HFF-Myc (cell line): Measurements from ENCODE around the gene C1QL4.

Experiments used
- DNase-seq: peaks from one replicate; pipeline ENCODE4 v3.0.0-alpha.2; 2011; ENCODE audit warnings: low read depth; ENCODE audit errors: extremely low read depth
- H3K4me3 ChIP-seq: replicated peaks from 2 replicates; pipeline ENCODE4 v1.5.1; 2011; ENCODE audit warnings: low read depth, mild to moderate bottlenecking, control low read depth, low read length
- CTCF ChIP-seq: IDR thresholded peaks from 2 replicates; pipeline ENCODE4 v1.5.1; 2012; ENCODE audit warnings: mild to moderate bottlenecking, low read depth, low read length, control low read depth; ENCODE audit errors: missing control alignments

Gene C1QL4

GRCh38 chr12:49297695-49298060 lies 39.3 kb downstream of the C1QL4 start:
- DNase-seq = no peak
- TF ChIP-seq CTCF = no peak
- H3K4me3 ChIP-seq = no peak overlapping the region

GRCh38 chr12:49296836-49297694 lies 39.9 kb downstream of the C1QL4 start:
- peak overlapping the region; percentile 22; the same call in 1 of the 2 replicates for H3K4me3 ChIP-seq
- no peak for DNase-seq
- no peak for TF ChIP-seq CTCF

- peak; percentile 86 for TF ChIP-seq CTCF
- no peak for DNase-seq
- H3K4me3 ChIP-seq = no peak overlapping the region
Observed at GRCh38 chr12:49296034-49296835, 40.8 kb downstream of the C1QL4 start.

- TF ChIP-seq CTCF = no peak
- no peak for DNase-seq
- H3K4me3 ChIP-seq = no peak within 1 kb of the TSS
Observed at GRCh38 chr12:49295082-49295936, 41.7 kb downstream of the C1QL4 start, which contains the start of gene PRPH. Gene PRPH (plus strand): TSS chr12:49295147. CDS start chr12:49295201, 54 bp downstream.

- TF ChIP-seq CTCF = no peak
Observed at GRCh38 chr12:49294804-49295081, 42.2 kb downstream of the C1QL4 start.

GRCh38 chr12:49294086-49294803 lies 42.7 kb downstream of the C1QL4 start:
- TF ChIP-seq CTCF = no peak
- H3K4me3 ChIP-seq = no peak overlapping the region
- no peak for DNase-seq

More at GRCh38 chr12:49294804-49295081, 42.2 kb downstream of the C1QL4 start:
- no peak overlapping the region for H3K4me3 ChIP-seq
- DNase-seq = no peak
